Osteoblast (primary cell): ENCODE data around the gene PLAAT4. TPM values are rescaled to one million over a fixed set of nuclear protein-coding genes. Genes with fewer than 3 reads are reported as not detected.

ENCODE experiments used
- DNase-seq: peaks from one replicate; pipeline ENCODE4 v3.0.0; 2011; ENCODE audit warnings: low spot score, mixed read lengths; ENCODE audit not compliant: insufficient read length; ENCODE audit errors: missing footprints
- H2AFZ ChIP-seq: 2 replicates; pipeline ENCODE4 v1.6.0; 2011; ENCODE audit warnings: mild to moderate bottlenecking, low read length
- H3K27ac ChIP-seq: 2 replicates; pipeline ENCODE4 v1.5.1; 2011; ENCODE audit warnings: mild to moderate bottlenecking, low read depth, low read length, moderate library complexity
- H3K27me3 ChIP-seq: 2 replicates; pipeline ENCODE4 v1.6.0; 2012; ENCODE audit warnings: mild to moderate bottlenecking, control low read depth, inconsistent platforms, low read length, moderate library complexity; ENCODE audit not compliant: insufficient read depth
- H3K36me3 ChIP-seq: 2 replicates; pipeline ENCODE4 v1.5.1; 2011; ENCODE audit warnings: mild to moderate bottlenecking, low read length, control low read depth, moderate library complexity; ENCODE audit not compliant: insufficient read depth
- H3K4me1 ChIP-seq: 2 replicates; pipeline ENCODE4 v1.5.1; 2011; ENCODE audit warnings: mild to moderate bottlenecking, low read length, control low read depth, moderate library complexity; ENCODE audit not compliant: insufficient read depth
- H3K4me2 ChIP-seq: 2 replicates; pipeline ENCODE4 v1.6.0; 2011; ENCODE audit warnings: mild to moderate bottlenecking, low read length; ENCODE audit not compliant: insufficient read depth
- H3K4me3 ChIP-seq: fragments of 200-600 bp; sonication (generic); 3 replicates; pipeline ENCODE4 v1.5.1; 2012; ENCODE audit warnings: mild to moderate bottlenecking, low read length, inconsistent platforms; ENCODE audit not compliant: insufficient read depth
- H3K79me2 ChIP-seq: 2 replicates; pipeline ENCODE4 v1.6.0; 2012; ENCODE audit warnings: mild to moderate bottlenecking, low read length, control low read depth, inconsistent platforms; ENCODE audit not compliant: insufficient read depth
- H3K9me3 ChIP-seq: 2 replicates; pipeline ENCODE4 v1.5.1; 2011; ENCODE audit warnings: low read depth, low read length, control low read depth
- H4K20me1 ChIP-seq: 2 replicates; pipeline ENCODE4 v1.6.0; 2012; ENCODE audit warnings: mild to moderate bottlenecking, low read length, control low read depth; ENCODE audit not compliant: insufficient read depth
- total RNA-seq: library from RNA; depleted of rRNA; stranded (reverse); fragments of >200 nt; gene quantifications from 2 replicates; pipeline ENCODE4 v1.2.3, GENCODE V29; 2012
- TF ChIP-seq, protein P1 (sequence below): IDR thresholded peaks from 2 replicates; pipeline ENCODE4 v1.5.1; 2011; ENCODE audit warnings: mild to moderate bottlenecking, low read depth, low read length, moderate library complexity; ENCODE audit errors: extremely low read depth

PLAAT4 gene
- total RNA-seq, 1 donor: 26.1 TPM

DNA sequence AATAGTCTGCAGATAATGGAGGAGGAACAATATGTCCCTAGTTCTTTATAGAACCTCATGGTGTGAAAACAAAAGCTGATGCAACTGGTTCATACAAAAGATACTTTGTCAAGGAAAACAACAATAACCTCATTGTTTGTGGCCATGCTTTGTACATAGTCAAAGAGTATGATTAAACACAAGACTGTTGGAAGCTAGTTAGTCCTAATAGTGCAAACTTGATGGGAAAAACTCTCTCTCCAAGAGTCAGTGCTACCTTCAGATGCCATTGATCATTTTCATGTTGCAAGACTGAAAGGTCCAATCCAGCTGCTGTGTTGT, 46.7 kb downstream of the PLAAT4 start:
- H3K27me3 ChIP-seq: no peaks in the 10 kb centered on the region
- H2AFZ ChIP-seq: no peak overlapping the region
- H3K79me2 ChIP-seq: no peaks in the 10 kb centered on the region
- peaks cover 3% of the 10 kb centered on the region for H3K36me3 ChIP-seq
- H3K9me3 ChIP-seq: no peaks in the 10 kb centered on the region
- H4K20me1 ChIP-seq: no peaks in the 10 kb centered on the region
- no peaks in the 10 kb centered on the region for H3K4me1 ChIP-seq
- DNase-seq: no peak
- TF ChIP-seq, protein P1, sequence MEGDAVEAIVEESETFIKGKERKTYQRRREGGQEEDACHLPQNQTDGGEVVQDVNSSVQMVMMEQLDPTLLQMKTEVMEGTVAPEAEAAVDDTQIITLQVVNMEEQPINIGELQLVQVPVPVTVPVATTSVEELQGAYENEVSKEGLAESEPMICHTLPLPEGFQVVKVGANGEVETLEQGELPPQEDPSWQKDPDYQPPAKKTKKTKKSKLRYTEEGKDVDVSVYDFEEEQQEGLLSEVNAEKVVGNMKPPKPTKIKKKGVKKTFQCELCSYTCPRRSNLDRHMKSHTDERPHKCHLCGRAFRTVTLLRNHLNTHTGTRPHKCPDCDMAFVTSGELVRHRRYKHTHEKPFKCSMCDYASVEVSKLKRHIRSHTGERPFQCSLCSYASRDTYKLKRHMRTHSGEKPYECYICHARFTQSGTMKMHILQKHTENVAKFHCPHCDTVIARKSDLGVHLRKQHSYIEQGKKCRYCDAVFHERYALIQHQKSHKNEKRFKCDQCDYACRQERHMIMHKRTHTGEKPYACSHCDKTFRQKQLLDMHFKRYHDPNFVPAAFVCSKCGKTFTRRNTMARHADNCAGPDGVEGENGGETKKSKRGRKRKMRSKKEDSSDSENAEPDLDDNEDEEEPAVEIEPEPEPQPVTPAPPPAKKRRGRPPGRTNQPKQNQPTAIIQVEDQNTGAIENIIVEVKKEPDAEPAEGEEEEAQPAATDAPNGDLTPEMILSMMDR: no peak
- H3K4me2 ChIP-seq: no peak overlapping the region
- H3K27ac ChIP-seq: no peak overlapping the region
- H3K4me3 ChIP-seq: no peak overlapping the region

DNA sequence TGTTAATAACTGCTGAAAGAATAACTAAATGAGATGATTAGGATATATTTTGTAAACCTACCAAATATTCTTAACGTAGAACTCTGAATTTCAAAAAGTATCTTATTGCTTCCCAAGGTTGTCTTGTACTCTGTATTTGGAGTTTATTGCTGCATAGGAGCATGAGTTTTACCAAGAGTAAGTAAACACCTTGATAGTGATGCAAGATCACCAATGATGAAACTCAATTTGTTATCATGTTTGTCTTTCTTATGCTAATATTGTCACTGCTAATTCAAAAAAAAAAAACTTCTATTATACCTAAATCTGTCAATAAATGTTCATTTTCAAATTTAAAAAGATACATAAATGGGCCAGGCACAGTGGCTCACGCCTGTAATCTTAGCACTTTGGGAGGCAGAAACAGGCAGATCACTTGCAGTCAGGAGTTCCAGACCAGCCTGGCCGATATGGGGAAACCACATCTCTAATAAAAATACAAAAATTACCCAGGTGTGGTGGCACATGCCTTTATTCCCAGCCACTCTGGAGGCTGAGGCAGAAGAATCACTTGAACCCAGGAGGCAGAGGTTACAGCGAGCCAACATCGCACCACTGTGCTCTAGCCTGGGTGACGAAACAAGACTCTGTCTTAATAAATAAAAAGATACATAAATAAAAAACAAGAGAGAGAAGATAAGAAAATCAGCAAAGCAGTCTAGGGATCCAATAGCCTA, 50.0 kb downstream of the PLAAT4 start:
- Histone ChIP-seq H3K4me1 (no peaks in the 10 kb centered on the region), H3K4me2 (no peak overlapping the region), H3K9me3 (no peaks in the 10 kb centered on the region), H3K36me3 (peaks cover 13% of the 10 kb centered on the region), H3K27ac (no peak overlapping the region), H2AFZ (no peak overlapping the region), H3K79me2 (no peaks in the 10 kb centered on the region), H4K20me1 (no peaks in the 10 kb centered on the region), H3K27me3 (no peaks in the 10 kb centered on the region), H3K4me3 (no peak overlapping the region)
- TF ChIP-seq, protein P1: no peak
- DNase-seq: no peak

DNA sequence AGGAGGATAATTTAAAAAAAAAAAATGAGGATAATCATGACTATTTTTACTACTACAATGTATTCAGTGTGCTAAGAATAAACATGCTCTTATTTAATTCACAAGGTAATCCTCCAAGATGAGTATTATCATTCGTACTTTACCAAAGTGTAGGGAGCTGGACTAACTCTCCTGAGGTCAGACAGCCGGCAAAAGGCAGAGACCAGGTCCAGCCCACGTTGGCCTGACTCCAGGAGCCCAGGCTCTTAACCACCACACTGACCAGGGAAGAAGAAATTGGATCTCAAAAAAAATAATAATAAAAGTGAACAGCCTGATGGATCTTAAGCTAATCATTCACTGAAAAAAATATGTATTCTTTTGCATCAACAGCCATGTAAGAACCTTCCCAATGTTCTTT, 52.4 kb downstream of the PLAAT4 start:
- DNase-seq: no peak
- Histone ChIP-seq H3K27ac (no peak overlapping the region), H4K20me1 (no peaks in the 10 kb centered on the region), H3K4me1 (no peaks in the 10 kb centered on the region), H3K9me3 (no peaks in the 10 kb centered on the region), H3K36me3 (peaks cover 13% of the 10 kb centered on the region), H3K4me2 (no peak overlapping the region), H3K27me3 (no peaks in the 10 kb centered on the region), H3K4me3 (no peak overlapping the region), H3K79me2 (no peaks in the 10 kb centered on the region), H2AFZ (no peak overlapping the region)
- TF ChIP-seq, protein P1: no peak

DNA sequence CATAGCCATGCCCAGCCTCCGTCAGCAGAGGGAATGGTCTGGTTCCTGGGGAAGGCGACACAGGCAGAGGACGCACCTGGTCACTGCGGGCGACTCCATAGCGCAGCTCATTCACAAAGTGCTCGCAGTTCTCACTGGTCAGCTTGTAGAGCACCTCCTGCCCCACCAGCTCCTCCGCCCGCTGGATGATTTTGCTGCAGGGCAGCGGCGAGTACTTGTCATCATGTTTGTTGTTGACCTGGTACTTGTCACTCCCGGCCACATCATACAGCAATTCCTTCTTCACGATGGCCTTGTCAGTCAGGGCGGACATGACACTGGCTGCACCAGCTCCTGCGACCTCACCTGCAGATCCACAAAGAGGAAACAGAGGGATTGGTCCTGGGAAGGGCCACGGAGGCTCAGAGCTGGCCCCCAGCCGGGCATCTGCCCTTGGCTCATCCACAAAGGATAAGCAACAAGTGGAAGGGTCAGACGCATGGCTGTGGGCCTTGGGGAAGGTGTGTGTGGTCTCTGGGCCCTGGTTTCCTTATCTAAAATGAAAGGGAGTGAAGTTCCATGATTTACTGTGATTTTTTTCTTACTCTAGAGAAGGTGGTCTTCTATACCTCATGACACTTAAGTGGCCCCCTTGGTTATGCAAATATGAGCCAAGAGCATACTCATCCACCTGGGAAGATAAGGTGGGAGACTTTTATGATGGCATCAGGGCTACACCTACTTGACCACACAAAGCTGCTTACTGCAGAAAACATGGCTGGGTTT, 53.6 kb downstream of the PLAAT4 start:
- Histone ChIP-seq H3K4me2 (no peak overlapping the region), H3K27ac (no peak overlapping the region), H3K4me1 (no peaks in the 10 kb centered on the region), H2AFZ (no peak overlapping the region), H3K79me2 (no peaks in the 10 kb centered on the region), H3K27me3 (no peaks in the 10 kb centered on the region), H3K36me3 (peaks cover 13% of the 10 kb centered on the region), H4K20me1 (no peaks in the 10 kb centered on the region), H3K4me3 (no peak overlapping the region), H3K9me3 (no peaks in the 10 kb centered on the region)
- TF ChIP-seq, protein P1: no peak
- DNase-seq: no peak
